Testis (tissue), 2 donors: Measurements from ENCODE around the gene PDE8B.

Source experiments
- CTCF ChIP-seq, 3 experiments: fragments of 450-650 bp in 2 of 3; fragments of 200-600 bp in 1 of 3; sonication (generic) in 1 of 3; IDR thresholded peaks; one replicate each; pipeline ENCODE4 v1.5.1; 2016 to 2019; ENCODE audit warnings: antibody characterized with exemption in 3 of 3, mild to moderate bottlenecking in 2 of 3, moderate library complexity in 1 of 3
- POLR2A ChIP-seq: fragments of 450-650 bp; IDR thresholded peaks from one replicate; pipeline ENCODE4 v1.6.1; 2017; ENCODE audit warnings: antibody characterized with exemption, mild to moderate bottlenecking, moderate library complexity

GRCh38 chr5:77222722-77223121 is 12.2 kb downstream of the PDE8B start:
- no peak for TF ChIP-seq CTCF (IDR thresholded peaks at IDR 0.05)
- TF ChIP-seq POLR2A = no peak
